GM18868 (cell line): ENCODE data around the gene DRAM1.

Experiments used
- ATAC-seq: cut with Tn5 transposase; IDR thresholded peaks from one replicate; pipeline ENCODE4 v1.9.1; 2021; ENCODE audit warnings: mild to moderate bottlenecking, moderate library complexity; ENCODE audit not compliant: unreplicated experiment

The DRAM1 gene, protein sequence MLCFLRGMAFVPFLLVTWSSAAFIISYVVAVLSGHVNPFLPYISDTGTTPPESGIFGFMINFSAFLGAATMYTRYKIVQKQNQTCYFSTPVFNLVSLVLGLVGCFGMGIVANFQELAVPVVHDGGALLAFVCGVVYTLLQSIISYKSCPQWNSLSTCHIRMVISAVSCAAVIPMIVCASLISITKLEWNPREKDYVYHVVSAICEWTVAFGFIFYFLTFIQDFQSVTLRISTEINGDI

GRCh38 chr12:101876861-101877805 lies at the start of gene DRAM1:
Gene DRAM1, plus strand, starts transcription at chr12:101877580. Its CDS starts 210 bp downstream, at chr12:101877790.
- ATAC-seq: peak; percentile 86

DNA sequence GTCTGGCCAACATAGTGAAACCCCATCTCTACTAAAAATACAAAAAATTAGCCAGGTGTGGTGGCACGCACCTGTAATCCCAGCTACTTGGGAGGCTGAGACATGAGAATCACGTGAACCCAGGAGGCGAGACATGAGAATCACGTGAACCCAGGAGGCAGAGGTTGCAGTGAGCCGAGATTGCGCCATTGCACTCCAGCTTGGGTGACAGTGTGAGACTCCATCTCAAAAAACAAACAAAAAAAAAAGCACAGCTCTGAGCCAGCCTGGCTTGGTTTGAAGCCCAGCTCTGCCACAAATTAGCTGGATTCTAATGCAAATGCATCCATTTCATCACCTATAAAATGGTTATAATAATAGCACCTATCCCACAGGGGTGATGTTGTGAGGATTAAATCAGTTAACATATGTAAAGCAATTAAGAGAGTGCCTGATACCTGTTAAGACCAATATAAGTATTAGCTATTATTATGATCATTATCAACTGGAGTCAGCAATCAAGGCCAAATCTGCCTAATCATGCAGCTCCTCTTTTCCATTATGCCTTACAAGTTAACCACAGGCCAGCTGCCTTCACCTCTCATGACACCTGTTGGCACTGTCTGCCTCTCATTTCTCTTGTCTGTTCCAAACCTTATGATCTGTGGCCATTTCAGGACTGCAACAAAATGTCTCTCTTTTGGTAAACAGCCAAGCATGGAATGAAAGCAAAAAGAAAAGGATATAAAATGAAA lies 48.8 kb upstream of the DRAM1 start:
- no peak for ATAC-seq

GRCh38 chr12:101829639-101830366 lies 47.6 kb upstream of the DRAM1 start:
- no peak for ATAC-seq

GRCh38 chr12:101830367-101831325 lies 46.7 kb upstream of the DRAM1 start, which contains the start of gene GNPTAB:
Gene GNPTAB, minus strand, starts transcription at chr12:101830959. Its CDS starts 284 bp downstream, at chr12:101830675.
- peak; percentile 91 for ATAC-seq

- ATAC-seq: no peak
Measured at GRCh38 chr12:101832030-101832429, 45.4 kb upstream of the DRAM1 start.

GRCh38 chr12:101838628-101839323 lies 38.6 kb upstream of the DRAM1 start:
- peak; percentile 51 for ATAC-seq

DNA sequence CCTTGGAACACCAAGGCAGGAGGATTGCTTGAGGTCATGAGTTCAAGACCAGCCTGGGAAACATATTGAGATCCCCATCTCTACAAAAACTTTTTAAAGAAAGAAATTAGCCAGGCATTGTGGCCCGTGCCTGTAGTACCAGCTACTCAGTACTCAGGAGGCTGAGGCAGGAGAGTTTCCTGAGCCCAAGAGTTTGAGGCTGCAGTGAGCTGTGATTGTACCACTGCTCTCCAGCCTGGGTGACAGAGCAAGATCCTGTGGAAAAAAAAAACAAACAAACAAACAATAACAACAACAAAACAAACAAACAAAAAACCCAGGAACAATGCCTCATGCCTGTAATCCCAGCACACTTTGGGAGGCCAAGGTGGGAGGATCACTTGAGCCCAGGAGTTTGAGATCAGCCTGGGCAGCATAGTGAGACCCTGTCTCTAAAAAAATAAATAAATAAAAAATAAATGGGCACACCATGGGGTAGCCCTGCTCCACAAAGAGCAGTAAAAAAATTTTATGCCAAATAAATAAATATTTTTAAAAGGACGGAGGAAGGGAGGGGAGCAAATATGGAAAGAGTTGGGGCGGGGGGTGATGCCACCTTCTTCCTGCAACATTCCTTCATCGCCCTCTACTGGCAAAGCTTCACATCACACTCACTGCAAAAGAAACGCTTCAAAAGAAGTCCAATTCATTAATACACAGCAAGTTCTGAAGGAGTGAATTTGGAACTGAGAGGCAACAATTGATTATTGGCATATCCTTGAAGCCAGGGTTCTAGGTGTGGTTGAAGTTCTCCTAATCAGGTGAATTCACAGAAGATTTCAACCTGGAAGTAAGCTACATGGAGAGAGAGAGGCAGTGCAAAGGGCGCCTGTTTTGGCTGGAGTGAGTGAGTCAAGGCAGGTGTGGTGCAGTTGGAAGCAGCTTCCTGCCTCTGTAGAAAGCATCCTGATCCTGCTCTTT lies 37.8 kb upstream of the DRAM1 start:
- peak; percentile 56 for ATAC-seq

DNA sequence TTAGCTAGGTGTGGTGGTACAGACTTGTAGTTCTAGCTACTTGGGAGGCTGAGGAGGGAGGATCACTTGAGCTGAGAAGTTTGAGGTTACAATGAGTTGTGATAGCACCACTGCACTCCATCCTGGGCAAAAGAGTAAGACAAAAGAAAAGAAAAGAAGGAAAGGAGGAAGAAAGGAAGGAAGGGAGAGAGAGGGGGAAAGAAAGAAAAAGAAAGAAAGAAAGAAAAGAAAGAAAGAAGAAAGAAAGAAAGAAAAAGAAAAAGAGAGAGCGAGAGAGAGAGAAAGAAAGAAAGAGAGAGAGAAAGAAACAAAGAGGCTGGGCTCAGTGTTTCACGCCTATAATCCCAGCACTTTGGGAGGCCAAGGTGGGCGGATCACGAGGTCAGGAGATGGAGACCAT lies 36.3 kb upstream of the DRAM1 start:
- ATAC-seq: no peak

DNA sequence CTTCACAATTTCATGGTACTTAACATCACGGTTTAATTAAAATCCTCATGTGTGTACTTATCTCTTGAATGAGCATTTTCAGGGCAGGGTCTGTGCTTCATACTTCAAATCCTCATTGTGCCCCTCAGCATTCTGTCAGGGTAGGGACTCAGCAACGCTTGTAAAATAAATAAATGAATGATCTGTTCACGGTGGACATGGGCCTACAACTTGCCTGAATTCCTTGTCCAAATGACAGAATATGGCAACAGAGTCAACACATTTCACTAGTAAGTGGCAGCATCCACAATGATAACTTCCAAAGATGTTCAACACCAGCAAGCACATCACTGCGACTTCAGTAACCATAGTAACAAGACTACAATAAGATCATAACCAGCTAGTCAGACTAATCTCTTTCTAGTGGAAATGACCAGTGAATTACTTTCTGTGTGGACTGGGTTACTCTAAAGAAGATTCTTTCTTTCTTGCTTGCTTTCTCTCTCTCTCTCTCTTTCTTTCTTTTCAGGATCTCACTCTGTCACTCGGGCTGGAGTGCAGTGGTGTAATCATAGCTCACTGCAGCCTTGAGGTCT lies 32.2 kb upstream of the DRAM1 start:
- ATAC-seq: no peak

GRCh38 chr12:101847325-101847724 lies 30.1 kb upstream of the DRAM1 start:
- no peak for ATAC-seq

GRCh38 chr12:101850199-101850598 lies 27.2 kb upstream of the DRAM1 start:
- ATAC-seq: no peak

- ATAC-seq: no peak
Measured at GRCh38 chr12:101852998-101853397, 24.4 kb upstream of the DRAM1 start.

GRCh38 chr12:101854747-101855146 lies 22.6 kb upstream of the DRAM1 start:
- peak; percentile 42 for ATAC-seq

- no peak for ATAC-seq
Measured at GRCh38 chr12:101855364-101855884, 22.0 kb upstream of the DRAM1 start.

DNA sequence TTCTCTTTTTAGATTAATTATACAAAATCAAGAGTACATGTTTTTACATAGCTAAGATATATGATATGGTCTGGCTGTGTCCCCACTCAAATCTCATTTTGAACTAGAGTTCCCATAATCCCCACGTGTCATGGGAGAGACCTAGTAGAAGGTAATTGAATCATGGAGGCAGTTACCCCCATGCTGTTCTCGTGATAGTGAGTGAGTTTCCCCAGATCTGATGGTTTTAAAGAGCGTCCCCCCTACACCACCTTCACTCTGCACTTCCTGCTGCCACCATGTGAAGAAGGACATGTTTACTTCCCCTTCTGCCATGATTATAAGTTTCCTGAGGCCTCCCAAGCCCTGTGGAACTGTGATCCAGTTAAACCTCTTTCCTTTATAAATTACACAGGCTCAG lies 21.4 kb upstream of the DRAM1 start:
- ATAC-seq: no peak

DNA sequence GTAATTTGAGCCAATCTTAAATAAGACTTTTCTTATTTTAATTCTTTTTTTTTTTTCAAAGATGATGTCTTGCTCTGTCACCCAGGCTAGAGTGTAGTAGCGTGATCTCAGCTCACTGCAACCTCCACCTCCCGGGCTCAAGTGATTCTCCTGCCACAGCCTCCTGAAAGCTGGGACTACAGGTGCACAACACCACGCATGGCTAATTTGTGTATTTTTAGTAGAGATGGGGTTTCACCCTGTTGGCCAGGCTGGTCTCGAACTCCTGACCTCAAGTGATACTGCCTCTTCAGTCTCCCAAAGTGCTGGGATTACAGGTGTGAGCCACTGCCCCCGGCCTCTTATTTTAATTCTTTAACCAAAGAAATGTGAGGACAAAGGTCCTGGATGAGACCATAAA lies 20.8 kb upstream of the DRAM1 start:
- peak; percentile 13 for ATAC-seq

DNA sequence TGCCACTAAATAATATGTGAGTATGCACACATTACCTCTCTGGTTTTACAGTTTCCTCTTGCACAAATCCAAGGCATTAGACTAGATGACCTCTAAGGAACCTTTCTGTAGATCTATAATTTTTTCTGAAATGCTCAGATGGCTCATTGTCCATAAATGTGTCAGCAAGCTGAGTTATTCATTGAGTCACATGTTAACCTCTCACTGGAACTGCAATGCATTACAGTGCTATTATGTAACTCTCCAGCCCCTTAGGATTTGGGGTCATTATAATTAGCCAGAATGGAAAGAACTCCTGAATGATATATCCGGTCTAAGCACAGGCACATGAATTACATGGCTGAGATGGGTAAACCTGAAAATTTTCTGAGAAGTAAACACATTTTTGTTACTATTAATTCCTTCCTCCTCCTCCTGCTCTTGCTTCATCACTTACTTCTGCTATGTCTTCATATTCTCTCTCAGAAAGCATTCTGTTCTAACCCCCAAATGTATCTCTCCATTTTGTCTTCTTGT lies 20.3 kb upstream of the DRAM1 start:
- peak; percentile 52 for ATAC-seq
